Esophagus muscularis mucosa (tissue), 3 donors: ENCODE results near the gene TMEFF2.

ENCODE experiments used
- POLR2A ChIP-seq: fragments of 450-650 bp; IDR thresholded peaks from one replicate; pipeline ENCODE4 v1.6.1; 2017; ENCODE audit warnings: antibody characterized with exemption, moderate library complexity, mild to moderate bottlenecking, low read depth
- POLR2AphosphoS5 ChIP-seq, 2 donors: sonication (generic); formaldehyde crosslinking; IDR thresholded peaks; one replicate each; pipeline ENCODE4 v1.6.1; 2017; ENCODE audit warnings: antibody characterized with exemption in 2 of 2
- TF ChIP-seq, protein P1 (sequence below), 3 experiments: fragments of 200-600 bp in 2 of 3; fragments of 450-650 bp in 1 of 3; sonication (generic) in 2 of 3; IDR thresholded peaks; one replicate each; pipeline ENCODE4 v1.5.1; 2017 to 2019; ENCODE audit warnings: antibody characterized with exemption in 3 of 3, mild to moderate bottlenecking in 2 of 3, moderate library complexity in 1 of 3

DNA sequence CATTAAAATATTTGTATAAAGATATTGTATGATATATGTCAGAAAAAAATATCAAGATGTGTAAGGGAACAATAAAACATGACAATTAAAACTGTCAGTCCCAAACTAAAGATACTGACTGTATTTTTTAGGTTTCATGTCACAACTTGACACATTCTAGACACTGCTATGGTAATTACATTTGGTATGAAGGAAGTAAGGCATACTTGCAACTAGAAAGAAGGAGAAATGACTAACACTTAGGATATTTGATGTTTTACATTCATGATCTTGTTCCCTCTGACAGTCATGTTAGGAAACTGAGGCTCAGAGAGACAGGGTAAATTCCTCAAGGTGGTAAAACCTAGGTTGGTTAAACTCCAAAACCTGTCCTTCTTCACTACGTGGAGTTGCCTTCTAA lies 68.3 kb downstream of the TMEFF2 start:
- TF ChIP-seq, protein P1, sequence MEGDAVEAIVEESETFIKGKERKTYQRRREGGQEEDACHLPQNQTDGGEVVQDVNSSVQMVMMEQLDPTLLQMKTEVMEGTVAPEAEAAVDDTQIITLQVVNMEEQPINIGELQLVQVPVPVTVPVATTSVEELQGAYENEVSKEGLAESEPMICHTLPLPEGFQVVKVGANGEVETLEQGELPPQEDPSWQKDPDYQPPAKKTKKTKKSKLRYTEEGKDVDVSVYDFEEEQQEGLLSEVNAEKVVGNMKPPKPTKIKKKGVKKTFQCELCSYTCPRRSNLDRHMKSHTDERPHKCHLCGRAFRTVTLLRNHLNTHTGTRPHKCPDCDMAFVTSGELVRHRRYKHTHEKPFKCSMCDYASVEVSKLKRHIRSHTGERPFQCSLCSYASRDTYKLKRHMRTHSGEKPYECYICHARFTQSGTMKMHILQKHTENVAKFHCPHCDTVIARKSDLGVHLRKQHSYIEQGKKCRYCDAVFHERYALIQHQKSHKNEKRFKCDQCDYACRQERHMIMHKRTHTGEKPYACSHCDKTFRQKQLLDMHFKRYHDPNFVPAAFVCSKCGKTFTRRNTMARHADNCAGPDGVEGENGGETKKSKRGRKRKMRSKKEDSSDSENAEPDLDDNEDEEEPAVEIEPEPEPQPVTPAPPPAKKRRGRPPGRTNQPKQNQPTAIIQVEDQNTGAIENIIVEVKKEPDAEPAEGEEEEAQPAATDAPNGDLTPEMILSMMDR (IDR thresholded peaks at IDR 0.05): no peak
- TF ChIP-seq POLR2A: no peak
- no peak for TF ChIP-seq POLR2AphosphoS5 (IDR thresholded peaks at IDR 0.05)
